Inflammatory macrophage treated with lipopolysaccharide for 4 hours (primary cell): ENCODE measurements around the gene AGAP1.
"Not testable (repeated sequence)": the region's sequence is repeated elsewhere in the genome, so short reads cannot be mapped to it uniquely, and the experiment has no call there.

Experiments used
- DNase-seq: peaks from one replicate; pipeline ENCODE4 v3.0.0-alpha.2; 2020

AGAP1 gene

DNA sequence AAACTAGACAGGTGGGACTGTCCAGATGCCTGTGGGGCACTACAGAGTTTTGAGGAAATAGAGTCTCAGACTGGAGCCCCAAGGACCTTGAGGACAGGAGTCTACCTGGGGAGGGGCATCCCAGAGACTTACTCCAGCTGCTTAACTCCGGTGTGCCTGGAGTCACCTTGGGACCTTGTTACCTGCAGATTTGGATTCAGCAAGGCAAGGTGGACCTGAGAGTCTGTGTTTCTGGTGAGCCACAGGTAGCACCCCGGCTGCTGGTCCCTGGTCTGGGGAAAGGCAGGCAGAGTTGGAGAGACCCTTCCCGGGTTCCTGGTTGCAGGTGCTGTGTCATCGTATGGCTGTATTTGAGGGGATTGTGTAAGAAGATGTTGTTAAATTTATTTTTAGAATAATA lies 102.4 kb downstream of the AGAP1 start:
- DNase-seq, result no peak

DNA sequence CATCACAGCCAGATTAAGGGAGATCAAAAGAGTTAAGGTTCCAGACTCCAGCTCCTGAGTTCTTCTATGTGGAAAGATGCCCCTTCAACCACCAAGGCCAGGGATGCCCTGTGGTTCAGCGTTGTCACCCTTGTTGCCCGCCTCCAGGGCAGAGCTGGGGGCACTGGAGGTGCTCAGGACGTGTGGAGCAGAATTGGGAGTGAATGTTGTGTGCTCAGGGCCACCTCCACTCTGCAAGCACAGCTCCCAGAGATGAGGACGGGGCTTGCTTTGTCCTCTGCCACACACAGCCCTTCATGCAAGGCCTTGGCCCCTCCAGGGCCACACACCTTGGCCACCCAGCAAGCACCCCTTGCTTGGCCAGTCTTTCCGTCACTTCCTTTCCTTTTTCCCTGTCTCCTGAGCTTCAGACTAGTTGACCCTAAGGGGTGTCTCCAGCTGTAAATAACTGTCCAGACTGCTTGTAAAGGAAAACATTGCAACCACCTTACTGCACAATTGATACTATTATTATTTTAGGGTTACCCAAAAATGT lies 103.3 kb downstream of the AGAP1 start:
- no peak for DNase-seq

DNA sequence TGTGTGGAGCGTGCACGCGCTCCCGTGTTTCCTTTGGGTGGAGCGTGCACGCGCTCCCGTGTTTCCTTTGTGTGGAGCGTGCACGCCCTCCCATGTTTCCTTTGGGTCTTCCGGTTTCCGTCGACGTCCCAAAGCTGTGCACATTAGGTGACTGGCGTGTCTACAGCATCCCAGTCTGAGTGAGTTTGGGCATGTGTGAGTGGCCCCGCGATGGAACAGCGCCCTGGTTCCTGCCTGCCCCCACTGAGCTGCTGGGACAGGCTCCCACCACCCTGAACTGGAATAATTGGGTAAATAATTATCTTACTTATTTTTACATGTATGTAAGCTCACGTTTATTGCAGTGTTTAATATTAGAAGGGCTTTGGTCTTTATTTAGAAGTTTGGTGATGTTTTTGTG lies 104.2 kb downstream of the AGAP1 start:
- no peak for DNase-seq

DNA sequence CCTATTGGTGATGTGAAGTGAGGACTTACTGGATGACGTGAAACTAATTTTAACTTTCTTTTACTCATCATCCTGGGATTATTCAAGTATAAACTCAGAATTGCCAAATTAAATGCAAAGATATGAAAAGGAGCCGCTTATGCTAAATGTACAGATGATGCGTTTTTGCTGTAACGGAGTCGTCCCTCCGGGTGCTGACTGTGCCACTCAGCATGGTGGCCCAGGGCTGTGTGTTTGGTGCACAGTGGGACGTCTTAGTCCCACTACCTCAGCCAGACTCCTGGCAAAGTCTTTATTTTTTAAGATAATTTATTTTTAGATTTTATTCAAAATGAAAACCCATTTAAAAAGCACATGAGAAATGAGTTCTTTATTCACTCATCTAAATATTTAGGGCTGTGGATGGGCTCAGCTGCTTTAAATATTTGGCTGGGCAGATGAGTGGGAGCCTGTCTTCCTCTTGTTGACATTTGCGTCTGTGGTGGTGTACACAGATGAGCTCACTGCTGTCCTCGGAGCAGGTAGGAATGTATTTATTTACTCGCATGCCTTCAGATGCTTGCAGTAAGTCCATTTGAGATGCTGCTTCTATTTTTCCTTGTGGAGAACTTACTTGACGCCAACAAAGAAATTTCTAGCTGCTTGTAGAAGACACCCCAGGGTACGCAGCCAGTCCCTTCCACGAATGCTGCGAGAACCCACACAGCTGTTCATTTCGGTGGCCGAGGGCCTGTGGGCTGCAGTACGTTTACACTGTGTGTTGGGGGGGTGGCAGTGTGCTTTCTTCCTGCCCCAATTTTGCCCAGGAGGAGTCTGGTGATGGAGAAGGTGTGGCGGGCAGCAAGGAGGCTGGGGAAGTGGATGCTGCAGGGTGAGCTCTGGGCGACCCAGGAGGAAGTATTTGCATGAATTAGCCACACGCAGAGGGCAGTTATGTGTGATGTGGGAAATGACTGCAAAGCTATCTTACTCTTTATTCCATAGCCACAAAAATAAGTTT lies 105.0 kb downstream of the AGAP1 start:
- no peak for DNase-seq

DNA sequence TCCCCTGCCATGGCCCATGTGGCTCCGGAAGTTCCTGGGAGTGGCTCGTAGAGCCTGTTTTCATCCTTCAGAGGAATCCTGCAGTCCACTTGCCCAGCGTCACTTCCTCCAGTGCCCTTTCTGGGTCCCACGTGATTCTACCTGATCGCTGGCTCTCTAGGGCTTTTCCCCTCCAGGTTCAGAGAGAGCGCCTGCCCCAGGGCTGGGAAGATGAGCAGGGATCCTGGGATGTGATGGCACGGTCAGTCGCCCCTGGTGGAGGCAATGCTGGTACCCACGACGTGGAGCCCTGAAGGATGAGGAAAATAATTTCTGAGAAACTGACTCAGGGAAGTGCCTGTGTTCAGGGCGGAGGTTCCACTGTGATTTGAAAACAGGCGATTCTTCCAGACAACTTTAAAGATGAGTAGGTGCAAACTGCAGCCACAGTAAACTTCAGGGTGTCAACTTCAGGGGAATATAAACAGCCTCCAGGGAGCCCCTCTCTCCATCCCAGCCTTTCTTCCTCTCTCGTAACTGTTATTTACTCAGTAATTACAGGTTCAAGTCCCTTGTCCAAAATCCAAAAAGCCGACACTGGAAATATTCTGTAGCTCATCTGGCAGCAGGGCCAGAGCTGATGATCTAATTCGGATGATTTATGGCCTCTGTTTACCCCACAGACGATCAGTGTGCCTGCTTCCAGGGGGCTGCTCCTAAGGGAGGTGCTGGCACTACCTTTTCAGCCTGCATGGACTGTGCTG lies 105.9 kb downstream of the AGAP1 start:
- DNase-seq, result no peak

DNA sequence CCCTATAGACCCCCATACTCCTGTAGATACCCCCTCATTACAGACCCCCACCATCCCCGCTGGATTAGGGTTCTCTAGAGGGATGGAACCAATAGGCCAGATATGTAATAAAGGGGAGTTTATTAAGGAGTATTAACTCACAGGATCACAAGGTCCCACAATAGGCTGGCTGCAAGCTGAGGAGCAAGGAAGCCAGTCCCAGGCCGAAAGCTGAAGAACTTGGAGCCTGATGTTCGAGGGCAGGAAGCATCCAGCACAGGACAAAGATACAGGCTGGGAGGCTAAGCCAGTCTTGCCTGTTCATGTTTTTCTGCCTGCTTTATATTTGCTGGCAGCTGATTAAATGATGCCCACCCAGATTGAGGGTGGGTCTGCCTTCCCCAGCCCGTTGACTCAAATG lies 106.6 kb downstream of the AGAP1 start:
- no peak for DNase-seq

DNA sequence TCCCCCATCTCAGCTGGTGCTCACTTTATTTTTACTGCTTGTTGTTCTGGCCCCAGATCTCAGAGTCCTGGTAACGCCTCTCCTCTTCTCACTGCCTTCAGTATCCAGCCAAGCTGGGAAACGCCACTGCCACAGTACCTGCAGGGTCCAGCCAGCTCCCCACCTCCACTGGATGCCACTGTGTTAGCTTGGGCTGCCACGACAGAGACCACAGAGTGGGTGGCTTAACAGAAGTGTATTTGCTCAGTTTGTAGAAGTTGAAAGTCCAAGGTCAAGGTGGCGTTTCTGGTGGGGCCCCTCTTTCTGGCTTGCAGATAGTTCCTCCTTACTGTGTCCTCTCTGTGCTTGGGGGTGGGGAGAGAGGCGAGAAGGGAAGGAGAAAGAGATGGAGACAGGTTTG lies 107.1 kb downstream of the AGAP1 start:
- DNase-seq, result no peak

DNA sequence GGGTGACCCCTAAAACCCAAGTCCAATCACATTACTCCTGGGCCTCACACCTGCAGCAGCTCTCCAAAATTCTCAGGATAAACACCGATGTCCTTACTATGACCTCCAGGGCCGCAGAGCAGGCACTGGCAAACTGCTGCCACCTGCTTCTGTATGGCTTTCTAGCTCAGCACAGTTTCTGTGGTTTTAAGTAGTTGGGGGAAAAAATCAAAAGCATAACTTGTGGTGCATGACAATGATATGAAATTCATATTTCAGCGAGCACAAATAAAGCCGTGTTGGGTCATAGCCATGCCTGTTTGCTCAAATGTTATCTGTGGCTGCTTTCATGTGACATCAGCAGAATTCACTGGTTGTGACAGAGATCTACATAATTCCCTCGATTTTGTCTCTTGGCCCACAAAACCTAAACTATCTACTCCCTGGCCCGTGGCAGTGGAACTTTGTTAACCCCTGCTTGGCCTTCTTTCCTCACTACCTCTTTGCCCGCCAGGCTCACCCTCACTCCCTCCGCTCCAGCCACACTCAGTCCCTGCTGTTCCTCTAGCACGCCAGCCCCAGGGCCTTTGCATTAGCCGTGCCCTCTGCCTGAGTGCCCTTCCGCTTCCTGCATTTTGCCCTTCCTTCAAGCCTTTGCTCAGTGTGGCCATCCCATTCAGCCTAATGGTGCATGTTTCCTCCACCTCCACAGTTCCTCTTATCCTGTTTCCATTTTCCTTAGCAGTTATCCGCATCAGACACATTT lies 108.3 kb downstream of the AGAP1 start:
- no peak for DNase-seq

GRCh38 chr2:235602971-235603370 lies 109.1 kb downstream of the AGAP1 start:
- DNase-seq, result not testable (repeated sequence)

GRCh38 chr2:235603659-235604058 lies 109.8 kb downstream of the AGAP1 start:
- DNase-seq, result no peak

- DNase-seq, result no peak
These were observed 111.6 kb downstream of the AGAP1 start for GRCh38 chr2:235605312-235606003.

DNA sequence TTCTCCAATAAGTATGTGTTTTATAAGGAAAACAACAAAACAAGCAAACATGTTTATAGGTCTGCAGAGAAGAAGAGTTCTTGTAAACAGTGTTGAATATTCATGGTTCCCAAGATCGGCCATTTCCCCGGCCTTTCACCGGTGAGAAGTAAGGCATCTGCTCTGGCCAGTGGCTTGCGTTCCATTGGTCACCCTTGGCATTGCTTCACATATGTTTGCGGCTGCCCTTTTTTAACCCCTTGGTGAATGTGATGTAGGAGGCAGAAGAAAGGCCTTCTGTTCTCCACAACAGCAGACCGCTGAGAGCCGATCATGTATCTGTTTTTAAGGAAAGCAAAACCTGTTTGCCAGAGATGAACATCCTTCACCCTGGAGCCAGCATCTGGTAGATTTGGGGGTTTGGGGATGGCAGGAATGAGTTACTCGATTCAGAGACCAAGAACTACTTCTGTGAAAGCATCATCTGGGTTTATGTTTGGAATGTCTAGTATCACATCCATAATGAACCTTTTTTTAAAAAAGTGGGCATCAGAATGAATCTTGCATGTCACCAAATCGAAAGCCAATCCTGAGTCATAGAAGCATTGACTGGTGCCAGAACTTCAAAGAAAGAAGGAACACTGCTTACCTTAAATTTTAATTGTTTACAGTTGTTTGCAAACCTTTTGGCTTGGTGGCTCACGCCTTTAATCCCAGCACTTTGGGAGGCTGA lies 112.3 kb downstream of the AGAP1 start:
- DNase-seq, result no peak

GRCh38 chr2:235607546-235608199 lies 113.8 kb downstream of the AGAP1 start:
- DNase-seq, result no peak

DNA sequence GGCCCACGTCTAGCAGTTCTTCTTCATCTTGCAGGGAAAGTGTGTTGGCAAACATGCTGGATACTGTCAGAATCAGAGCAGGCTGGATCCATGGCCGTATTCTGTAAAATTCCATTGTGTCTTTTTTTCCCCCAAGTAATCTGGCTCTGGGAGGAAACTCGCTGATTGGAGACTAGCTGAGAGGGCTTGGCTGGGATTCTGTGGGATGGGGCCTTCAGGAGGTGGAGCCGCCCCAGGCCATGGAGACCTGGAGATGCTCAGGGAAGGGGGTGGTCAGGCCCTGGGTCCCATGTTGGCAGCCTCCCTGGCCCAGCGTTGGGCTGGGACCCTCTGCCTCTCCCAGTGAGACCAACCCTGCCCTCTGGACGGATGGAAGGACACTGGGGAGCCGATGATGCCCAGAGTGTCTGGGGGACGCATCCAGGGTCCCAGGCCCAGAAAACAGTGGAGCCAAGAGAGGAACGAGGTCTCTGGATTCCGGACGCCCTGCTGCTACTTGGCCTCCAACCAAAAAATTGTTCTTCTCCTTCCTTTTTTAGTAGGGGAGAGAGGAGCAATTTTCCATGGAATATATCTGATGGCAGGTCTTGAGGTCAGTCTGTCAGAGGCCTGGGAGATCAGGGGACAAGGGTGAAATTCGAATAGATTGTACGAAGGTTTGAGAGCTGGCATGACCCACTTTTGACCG lies 114.5 kb downstream of the AGAP1 start:
- DNase-seq, result no peak

GRCh38 chr2:235609321-235609720 lies 115.5 kb downstream of the AGAP1 start:
- no peak for DNase-seq

DNA sequence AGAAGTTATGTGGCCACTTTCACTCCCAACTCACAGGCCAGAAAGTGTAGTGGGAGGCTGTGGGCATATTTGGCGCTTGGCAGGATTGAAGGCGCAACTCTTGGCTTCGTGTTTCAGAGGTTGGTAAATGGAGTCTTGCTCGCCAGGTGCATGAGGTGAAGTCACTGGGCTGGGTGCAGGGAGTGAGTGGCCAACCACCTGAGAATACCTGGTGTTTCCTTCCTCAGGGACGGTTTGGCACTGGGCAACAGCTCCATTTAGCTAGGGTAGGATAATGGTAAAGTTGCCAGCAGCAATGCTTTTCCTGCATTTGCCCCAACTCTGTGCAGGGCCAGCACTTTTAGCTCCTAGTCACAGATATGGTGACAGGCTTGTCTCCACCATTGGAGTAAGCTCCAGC lies 115.9 kb downstream of the AGAP1 start:
- DNase-seq, result no peak

- no peak for DNase-seq
These were observed 116.9 kb downstream of the AGAP1 start for GRCh38 chr2:235610696-235611257.

DNA sequence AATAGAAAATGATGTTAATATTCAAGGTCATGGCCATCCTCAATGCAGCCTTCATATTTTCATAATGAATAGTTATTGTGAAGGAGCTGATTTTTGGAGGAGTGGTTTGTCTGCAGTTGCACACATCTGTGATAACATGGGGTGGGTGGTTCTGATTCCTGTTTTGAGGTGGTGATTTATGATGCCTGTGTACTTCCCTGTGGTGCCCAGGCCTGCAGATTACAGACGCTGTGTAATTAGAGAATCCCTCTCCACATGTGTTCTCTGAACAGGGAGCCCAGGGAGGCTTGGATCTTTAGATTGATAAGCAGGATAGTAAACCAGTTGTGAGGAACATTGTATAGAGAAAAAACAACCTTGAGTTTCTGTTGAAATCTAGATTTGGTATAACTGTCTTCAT lies 117.5 kb downstream of the AGAP1 start:
- DNase-seq, result no peak

DNA sequence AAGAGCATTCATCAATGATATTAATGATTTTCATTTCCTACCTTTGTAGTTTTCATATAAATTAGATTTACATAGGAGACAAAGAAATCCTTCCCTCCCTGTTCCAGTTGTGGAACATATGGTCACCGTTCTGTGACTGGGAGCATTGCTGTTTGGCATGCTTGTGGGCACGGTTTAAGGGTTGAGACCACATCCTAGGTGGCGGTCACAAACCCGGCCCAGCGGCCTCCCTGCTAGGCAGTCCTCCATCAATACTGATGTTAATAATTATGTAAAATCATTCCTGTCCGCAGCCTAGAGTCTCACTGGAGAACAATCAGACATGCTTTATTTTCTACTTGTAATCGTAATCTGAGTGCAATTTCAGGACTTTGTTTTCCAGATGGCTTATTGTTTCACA lies 117.9 kb downstream of the AGAP1 start:
- DNase-seq, result no peak
